SK-N-SH (cell line): ENCODE data around the gene CSNK1D.

Experiments
- CHD2 ChIP-seq: fragments of 150-350 bp; IDR thresholded peaks from 2 replicates; pipeline ENCODE4 v1.6.1; 2018; ENCODE audit warnings: low read length; ENCODE audit not compliant: partially characterized antibody
- FOXM1 ChIP-seq: IDR thresholded peaks from 2 replicates; pipeline ENCODE4 v1.4.0; 2012; ENCODE audit warnings: low read depth, mild to moderate bottlenecking
- JUND ChIP-seq: IDR thresholded peaks from 2 replicates; pipeline ENCODE4 v1.4.0; 2012
- MEF2A ChIP-seq: IDR thresholded peaks from 2 replicates; pipeline ENCODE4 v1.4.0; 2012; ENCODE audit warnings: low read depth, borderline replicate concordance
- RFX5 ChIP-seq: IDR thresholded peaks from 2 replicates; pipeline ENCODE4 v1.6.1; 2012; ENCODE audit warnings: mild to moderate bottlenecking, improper control_type of control experiment, low read length
- TAF1 ChIP-seq: IDR thresholded peaks from 2 replicates; pipeline ENCODE4 v1.6.1; 2012; ENCODE audit warnings: low read depth, mild to moderate bottlenecking, low read length, moderate library complexity, borderline replicate concordance
- TF ChIP-seq, protein P1 (sequence below): fragments of 150-350 bp; IDR thresholded peaks from 2 replicates; pipeline ENCODE4 v1.6.1; 2017; ENCODE audit warnings: antibody characterized with exemption, low read length, low read depth, borderline replicate concordance
- TF ChIP-seq, protein P2 (sequence below): IDR thresholded peaks from 2 replicates; pipeline ENCODE4 v1.6.1; 2012; ENCODE audit warnings: mild to moderate bottlenecking, low read depth, low read length, moderate library complexity
- TF ChIP-seq, protein P3 (sequence below): fragments of 200-600 bp; sonication (generic); IDR thresholded peaks from 2 replicates; pipeline ENCODE4 v1.6.1; 2017; ENCODE audit warnings: antibody characterized with exemption, mild to moderate bottlenecking, moderate library complexity
- TF ChIP-seq, protein P4 (sequence below): IDR thresholded peaks from 2 replicates; pipeline ENCODE4 v1.4.0; 2012; ENCODE audit warnings: low read depth

DNA sequence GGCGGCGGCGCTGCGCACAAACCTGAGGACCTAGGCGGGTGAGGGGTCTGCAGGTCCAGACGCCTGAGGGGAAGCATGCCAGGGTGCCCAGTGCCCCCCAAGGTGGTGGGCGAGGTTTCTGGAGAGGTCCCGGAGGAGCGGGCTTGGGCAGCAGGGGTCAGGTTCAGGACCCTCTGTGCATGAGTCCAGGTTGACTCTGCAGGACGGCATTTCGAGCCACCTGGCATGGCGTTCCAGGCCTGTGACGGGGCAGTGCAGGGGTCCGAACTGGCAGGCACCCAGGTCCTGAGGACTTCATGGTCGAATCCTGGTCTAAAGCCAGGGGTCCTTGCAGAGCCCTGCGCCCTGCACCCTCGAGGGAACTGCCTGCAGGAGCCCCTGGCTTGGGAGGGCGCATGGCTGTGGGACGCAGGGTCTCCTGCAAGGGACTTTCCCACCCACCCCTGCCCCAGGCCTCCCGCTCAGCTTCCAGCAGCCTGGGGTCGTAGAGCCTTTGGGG is 41.1 kb downstream of the CSNK1D start:
- TF ChIP-seq, protein P1, sequence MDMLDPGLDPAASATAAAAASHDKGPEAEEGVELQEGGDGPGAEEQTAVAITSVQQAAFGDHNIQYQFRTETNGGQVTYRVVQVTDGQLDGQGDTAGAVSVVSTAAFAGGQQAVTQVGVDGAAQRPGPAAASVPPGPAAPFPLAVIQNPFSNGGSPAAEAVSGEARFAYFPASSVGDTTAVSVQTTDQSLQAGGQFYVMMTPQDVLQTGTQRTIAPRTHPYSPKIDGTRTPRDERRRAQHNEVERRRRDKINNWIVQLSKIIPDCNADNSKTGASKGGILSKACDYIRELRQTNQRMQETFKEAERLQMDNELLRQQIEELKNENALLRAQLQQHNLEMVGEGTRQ, result no peak
- TF ChIP-seq, protein P2, sequence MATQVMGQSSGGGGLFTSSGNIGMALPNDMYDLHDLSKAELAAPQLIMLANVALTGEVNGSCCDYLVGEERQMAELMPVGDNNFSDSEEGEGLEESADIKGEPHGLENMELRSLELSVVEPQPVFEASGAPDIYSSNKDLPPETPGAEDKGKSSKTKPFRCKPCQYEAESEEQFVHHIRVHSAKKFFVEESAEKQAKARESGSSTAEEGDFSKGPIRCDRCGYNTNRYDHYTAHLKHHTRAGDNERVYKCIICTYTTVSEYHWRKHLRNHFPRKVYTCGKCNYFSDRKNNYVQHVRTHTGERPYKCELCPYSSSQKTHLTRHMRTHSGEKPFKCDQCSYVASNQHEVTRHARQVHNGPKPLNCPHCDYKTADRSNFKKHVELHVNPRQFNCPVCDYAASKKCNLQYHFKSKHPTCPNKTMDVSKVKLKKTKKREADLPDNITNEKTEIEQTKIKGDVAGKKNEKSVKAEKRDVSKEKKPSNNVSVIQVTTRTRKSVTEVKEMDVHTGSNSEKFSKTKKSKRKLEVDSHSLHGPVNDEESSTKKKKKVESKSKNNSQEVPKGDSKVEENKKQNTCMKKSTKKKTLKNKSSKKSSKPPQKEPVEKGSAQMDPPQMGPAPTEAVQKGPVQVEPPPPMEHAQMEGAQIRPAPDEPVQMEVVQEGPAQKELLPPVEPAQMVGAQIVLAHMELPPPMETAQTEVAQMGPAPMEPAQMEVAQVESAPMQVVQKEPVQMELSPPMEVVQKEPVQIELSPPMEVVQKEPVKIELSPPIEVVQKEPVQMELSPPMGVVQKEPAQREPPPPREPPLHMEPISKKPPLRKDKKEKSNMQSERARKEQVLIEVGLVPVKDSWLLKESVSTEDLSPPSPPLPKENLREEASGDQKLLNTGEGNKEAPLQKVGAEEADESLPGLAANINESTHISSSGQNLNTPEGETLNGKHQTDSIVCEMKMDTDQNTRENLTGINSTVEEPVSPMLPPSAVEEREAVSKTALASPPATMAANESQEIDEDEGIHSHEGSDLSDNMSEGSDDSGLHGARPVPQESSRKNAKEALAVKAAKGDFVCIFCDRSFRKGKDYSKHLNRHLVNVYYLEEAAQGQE, result no peak
- TF ChIP-seq FOXM1, result no peak
- no peak for TF ChIP-seq CHD2
- TF ChIP-seq, protein P3, sequence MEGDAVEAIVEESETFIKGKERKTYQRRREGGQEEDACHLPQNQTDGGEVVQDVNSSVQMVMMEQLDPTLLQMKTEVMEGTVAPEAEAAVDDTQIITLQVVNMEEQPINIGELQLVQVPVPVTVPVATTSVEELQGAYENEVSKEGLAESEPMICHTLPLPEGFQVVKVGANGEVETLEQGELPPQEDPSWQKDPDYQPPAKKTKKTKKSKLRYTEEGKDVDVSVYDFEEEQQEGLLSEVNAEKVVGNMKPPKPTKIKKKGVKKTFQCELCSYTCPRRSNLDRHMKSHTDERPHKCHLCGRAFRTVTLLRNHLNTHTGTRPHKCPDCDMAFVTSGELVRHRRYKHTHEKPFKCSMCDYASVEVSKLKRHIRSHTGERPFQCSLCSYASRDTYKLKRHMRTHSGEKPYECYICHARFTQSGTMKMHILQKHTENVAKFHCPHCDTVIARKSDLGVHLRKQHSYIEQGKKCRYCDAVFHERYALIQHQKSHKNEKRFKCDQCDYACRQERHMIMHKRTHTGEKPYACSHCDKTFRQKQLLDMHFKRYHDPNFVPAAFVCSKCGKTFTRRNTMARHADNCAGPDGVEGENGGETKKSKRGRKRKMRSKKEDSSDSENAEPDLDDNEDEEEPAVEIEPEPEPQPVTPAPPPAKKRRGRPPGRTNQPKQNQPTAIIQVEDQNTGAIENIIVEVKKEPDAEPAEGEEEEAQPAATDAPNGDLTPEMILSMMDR, result no peak
- TF ChIP-seq TAF1, result no peak
- TF ChIP-seq RFX5, result no peak
- no peak for TF ChIP-seq JUND
- TF ChIP-seq, protein P4, sequence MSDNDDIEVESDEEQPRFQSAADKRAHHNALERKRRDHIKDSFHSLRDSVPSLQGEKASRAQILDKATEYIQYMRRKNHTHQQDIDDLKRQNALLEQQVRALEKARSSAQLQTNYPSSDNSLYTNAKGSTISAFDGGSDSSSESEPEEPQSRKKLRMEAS, result no peak
- no peak for TF ChIP-seq MEF2A
